ENCODE measurements around the gene DCANP1.
"Not testable (repeated sequence)": the region's sequence is repeated elsewhere in the genome, so short reads cannot be mapped to it uniquely, and the experiment has no call there.

Gene DCANP1

GRCh38 chr5:135447298-135447929, at the start of gene DCANP1:
Gene DCANP1 (minus strand): TSS chr5:135447348. CDS start chr5:135447108, 240 bp downstream.
- no peak for DNase-seq

- DNase-seq = not testable (repeated sequence)
These were observed 48.4 kb upstream of the DCANP1 start for GRCh38 chr5:135495531-135495930.

DNA sequence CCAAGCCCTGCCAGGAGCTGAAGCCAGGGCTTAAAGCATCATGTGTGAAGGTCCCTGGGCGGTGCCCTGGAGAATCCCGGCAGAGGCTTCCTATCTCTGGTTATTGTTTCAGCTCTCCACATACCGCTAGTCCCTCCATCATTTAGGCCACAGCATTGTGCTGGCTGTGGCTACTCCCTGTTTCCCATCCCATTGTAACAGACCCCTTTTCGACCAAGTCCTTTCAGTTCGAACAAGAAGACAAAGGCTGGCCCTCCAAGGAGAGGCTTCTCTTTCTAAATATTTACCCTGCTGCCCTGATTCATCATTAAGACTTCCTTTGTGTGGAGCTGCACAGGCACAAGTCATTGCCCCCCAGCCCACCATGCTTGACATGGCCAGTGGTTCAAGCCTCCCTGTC, 47.0 kb upstream of the DCANP1 start:
- no peak for DNase-seq

- no peak for DNase-seq
These were observed 46.4 kb upstream of the DCANP1 start for GRCh38 chr5:135493406-135494180.

GRCh38 chr5:135492319-135492626, 45.1 kb upstream of the DCANP1 start:
- no peak for DNase-seq

GRCh38 chr5:135491552-135492318, 44.6 kb upstream of the DCANP1 start:
- no peak for DNase-seq

DNA sequence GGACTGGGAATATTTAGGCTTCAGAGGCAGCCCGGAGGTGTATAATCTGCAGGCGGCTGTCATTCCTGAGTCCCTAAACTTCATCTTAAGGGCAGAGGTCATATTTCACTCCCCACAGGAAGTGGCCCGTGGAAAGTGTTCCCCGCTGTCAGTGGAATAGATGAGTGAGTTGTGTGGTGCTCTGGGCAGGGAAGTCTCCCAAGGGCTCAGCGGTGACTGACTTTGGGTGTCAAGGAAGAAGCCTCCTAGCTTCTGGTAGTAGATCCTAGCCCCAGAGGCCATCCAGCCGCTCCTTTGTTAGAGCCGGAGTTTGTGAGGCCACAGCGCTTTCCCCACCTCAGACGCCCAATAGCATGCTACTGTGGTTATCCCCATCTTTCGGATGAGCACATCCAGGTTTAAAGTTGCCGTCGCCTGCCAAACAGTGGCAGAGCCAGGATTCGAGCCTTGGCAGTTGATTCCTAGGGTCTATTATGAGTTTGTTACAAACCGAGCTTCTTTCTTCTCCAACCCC, 43.9 kb upstream of the DCANP1 start:
- no peak for DNase-seq

DNA sequence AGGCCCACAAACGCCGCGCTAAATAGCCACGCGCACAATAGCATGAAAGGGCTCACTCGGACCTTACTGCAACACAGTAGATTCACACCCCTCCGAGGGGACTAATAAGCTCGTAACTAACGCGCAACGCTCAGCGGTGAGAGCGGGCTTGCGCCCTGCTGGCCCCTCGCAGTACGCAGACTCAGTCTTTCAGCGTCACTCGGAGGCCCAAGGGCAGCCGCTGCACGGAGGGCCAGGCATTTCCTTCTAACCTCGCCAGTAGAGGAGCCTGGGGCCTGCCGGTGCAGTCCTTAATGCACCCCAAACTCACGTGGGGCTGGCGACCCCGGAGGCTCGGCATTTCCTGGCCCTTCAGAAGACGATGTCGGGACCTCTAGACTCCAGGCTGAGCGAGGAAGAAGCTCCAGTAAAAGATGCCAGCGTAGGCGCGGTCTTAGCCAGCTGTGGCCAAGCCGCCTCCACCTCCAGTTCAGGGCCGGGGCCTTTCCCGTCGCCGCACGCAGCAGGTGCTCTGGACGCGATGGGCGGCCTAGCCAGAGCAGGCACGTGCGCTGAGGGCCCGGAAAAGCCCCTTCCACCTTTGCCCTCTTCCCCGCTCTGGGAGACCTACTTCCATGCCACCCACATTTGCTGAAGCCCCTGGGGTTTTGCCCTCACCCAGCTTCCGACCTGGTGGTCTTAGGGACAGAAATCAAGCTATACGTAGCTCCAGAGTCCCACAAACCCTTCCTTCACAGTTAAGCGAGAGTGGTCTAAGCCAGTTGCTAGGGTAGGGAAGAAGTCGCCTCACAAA, 43.3 kb upstream of the DCANP1 start:
- DNase-seq = no peak

DNA sequence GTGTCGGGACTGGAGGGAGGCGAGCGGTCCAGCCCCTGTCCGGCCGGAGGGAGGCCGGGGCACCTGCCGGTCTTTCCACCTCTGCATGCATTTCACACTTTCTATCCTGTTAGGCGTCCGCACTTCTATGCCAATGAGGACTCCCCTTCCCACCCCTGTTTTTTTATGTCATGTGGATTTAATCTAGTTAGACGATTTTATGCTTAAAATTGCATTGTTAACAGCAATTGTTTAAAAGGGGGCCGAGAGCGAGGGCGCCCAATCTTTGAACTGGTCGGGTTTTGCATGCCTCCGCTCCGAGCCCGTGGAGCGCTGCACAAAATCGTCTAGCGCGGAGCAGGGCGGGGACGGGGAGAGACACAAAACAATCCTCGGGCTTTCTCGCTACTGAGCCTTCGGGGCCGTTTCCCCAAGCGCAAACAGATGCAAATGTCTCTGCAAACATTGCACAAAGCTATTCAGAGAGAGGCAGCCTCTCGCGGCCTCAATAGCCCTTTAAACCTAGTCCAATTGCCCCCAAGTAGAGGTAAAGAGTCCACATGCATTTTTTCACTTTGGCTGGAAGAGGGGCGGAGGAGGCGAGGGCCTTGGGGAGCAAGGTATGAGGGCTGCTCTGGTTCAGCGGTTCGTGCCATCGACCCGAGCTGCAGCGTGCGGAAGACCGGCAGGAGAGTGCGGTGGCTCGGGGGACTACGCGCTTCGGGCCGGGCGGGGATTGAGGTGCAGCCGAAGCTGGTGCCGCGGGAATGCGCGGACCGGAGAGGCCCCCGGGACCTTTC, 42.5 kb upstream of the DCANP1 start:
- DNase-seq = no peak

DNA sequence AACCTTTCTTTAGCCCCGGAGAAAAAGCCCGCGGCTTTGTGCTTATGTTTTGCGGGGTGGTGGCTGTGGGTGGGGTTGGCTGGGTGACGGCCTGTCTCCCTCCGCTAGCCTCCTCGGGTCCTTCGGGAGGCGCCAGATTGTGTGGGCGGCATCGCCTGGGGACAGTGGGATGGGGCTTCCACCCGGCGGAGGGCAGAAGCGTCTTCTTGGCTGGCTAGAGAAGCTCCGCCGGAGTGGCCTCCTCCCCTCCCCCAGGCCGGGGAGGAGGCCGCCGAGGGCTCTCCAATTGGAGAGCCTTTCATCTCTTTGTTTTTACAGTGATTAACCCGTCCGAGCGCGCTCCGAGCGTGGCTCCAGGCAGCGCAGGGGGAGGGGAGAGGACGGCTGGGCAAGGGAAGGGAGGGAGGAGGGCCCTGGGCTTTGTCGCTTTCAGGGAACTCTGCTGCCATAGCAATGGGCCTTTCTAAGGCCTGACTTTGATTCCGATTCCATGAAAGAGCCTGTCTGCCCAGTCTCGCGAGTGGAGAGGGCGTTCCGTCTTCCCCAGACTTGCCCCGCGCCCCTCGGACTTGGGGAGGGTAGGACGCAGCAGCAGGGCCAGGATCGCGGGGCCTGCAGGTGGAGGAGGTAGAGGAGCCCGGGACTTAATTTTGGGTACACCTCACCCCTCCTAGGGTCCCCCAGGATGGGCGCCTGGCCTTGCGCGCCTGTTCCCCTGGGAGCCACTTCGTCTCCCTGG, 41.7 kb upstream of the DCANP1 start:
- no peak for DNase-seq

- DNase-seq = no peak
These were observed 40.8 kb upstream of the DCANP1 start for GRCh38 chr5:135487839-135488514.

GRCh38 chr5:135487037-135487395, 39.9 kb upstream of the DCANP1 start:
- no peak for DNase-seq

GRCh38 chr5:135486131-135487036, 39.2 kb upstream of the DCANP1 start:
- no peak for DNase-seq

- no peak for DNase-seq
These were observed 37.5 kb upstream of the DCANP1 start for GRCh38 chr5:135484674-135485086.

DNA sequence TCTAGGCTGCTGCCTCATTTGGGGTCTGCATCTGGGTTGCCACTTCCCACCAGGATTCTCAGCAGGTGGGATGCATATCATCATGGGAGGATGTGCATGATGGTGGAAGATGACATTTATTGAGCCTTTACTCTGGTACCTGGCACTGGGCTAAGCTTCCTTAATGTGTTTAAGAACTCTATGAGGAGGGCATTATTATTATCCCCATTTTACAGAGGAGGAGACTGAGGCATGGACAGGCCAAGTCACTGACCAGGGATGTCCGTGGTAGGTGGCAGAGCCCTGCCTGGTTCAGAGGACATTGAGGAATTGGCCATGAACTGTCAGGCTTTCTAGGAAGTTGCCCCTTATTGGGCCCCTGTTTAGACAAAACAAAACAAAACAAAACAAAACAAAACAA, 36.1 kb upstream of the DCANP1 start:
- DNase-seq = no peak

DNA sequence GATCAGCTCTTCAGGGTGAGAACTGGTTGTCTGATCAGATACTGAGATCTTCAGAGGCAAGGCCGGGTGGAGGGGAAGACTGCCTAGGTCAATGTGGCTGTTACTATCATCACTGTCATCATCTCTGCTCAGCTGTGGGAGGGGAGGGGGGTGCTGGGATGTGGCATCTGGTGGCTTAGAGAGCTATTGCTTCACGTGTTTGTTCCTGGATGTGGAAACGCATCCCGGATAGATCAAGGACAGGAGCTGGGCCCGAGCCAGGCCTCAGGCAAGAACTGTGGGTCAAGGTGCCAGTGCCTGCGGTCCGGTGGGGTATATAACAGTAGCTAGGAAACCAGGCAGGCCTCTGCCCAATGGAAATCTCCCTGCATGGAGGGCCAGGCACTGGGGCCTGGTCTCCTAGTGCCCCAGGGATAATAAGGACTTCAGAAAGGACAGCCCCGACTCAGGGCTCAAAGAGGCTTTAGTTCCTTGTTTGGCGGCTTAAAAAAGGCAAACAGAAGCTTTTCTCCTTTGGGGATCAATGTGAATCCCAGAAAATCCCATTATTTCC, 35.3 kb upstream of the DCANP1 start:
- no peak for DNase-seq

DNA sequence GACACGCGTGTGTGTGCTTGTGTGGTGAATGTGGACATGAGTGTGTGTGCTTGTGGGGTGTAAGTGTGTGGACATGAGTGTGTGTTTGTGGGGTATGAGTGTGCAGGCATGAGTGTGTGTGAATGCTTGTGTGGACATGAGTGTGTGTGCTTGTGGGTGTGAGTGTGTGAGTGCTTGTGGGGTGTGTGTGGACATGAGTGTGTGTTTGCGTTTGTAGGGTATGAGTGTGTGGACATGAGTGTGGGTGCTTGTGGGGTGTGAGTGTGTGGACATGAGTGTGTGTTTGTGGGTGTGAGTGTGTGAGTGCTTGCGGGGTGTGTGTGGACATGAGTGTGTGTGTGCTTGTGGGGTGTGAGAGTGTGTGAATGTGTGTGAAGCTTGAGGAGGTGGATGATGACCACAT, 34.8 kb upstream of the DCANP1 start:
- DNase-seq = no peak

- no peak for DNase-seq
These were observed 34.2 kb upstream of the DCANP1 start for GRCh38 chr5:135481387-135481786.

GRCh38 chr5:135480511-135480910, 33.4 kb upstream of the DCANP1 start:
- no peak for DNase-seq

All from activated T-cell treated with anti-CD3 and anti-CD28 coated beads, Interleukin-2, amount 50 U/mL, for 1 hour (primary cell).